Activated T-helper 2 cell treated with anti-CD3 and anti-CD28 coated beads, Interferon-gamma antibody, Interleukin-2, Interleukin-4, amounts not matched to agents 10 μg/mL and 5 μg/mL and 100 μg/mL, durations not matched to agents 14 hours and 24 hours and 36 hours (primary cell): ENCODE measurements around the gene NELL1. TPM values are rescaled to one million over a fixed set of nuclear protein-coding genes. Genes with fewer than 3 reads are reported as not detected.

ENCODE experiments used
- DNase-seq: peaks from one replicate; pipeline ENCODE4 v3.0.0; 2021; ENCODE audit warnings: low spot score
- H3K27ac Mint-ChIP-seq: one replicate; pipeline ENCODE4 v1.8.0; 2021; ENCODE audit warnings: mixed read lengths
- H3K27me3 Mint-ChIP-seq: one replicate; pipeline ENCODE4 v1.8.0; 2021; ENCODE audit warnings: low read depth, mixed read lengths
- H3K36me3 Mint-ChIP-seq: one replicate; pipeline ENCODE4 v1.8.0; 2021; ENCODE audit warnings: low read depth, mixed read lengths
- H3K4me1 Mint-ChIP-seq: one replicate; pipeline ENCODE4 v1.8.0; 2021; ENCODE audit warnings: low read depth, mixed read lengths
- H3K4me3 Mint-ChIP-seq: one replicate; pipeline ENCODE4 v1.8.0; 2021; ENCODE audit warnings: low read depth, mild to moderate bottlenecking, moderate library complexity, mixed read lengths
- H3K9me3 Mint-ChIP-seq: one replicate; pipeline ENCODE4 v1.8.0; 2021; ENCODE audit warnings: mixed read lengths
- intact Hi-C: fragments of 100-400 bp; cut with micrococcal nuclease; formaldehyde crosslinking; loops from one replicate; pipeline ENCODE4 v1.15.1; 2023
- total RNA-seq: library from RNA; stranded (reverse); gene quantifications from 2 replicates; pipeline ENCODE4 v1.2.3, GENCODE V29; 2022

NELL1 gene
- total RNA-seq, 1 donor from 2014 or later, result 0.07 TPM

DNA sequence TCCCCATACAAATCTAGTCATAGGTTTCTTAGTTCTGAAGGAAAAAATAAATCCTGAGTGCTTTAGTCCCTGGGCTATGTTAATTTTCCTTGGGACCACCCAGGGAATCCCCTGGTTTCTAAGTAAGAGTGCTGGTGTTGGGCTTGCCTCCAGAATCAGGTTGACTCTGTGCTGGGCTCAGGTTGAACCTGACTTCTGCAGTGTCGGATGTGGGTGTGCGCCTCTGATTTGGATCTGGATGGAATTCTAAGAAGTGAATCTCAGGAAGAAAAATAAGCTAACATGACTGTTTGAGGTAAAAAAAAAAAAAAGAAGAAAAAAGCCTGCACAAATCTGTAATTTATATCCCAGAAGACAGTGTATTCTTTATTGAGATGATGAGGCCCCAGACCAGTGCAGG, 29.0 kb upstream of the NELL1 start:
- no peaks in the 10 kb centered on the region for H3K36me3 Mint-ChIP-seq
- H3K4me3 Mint-ChIP-seq, result no peak overlapping the region
- intact Hi-C loops, result no loop called here
- no peaks in the 10 kb centered on the region for H3K4me1 Mint-ChIP-seq
- no peaks in the 10 kb centered on the region for H3K9me3 Mint-ChIP-seq
- H3K27me3 Mint-ChIP-seq, result no peaks in the 10 kb centered on the region
- no peak overlapping the region for H3K27ac Mint-ChIP-seq
- no peak for DNase-seq

- intact Hi-C loops, result no loop called here
- no peaks in the 10 kb centered on the region for H3K27me3 Mint-ChIP-seq
- no peaks in the 10 kb centered on the region for H3K36me3 Mint-ChIP-seq
- no peak for DNase-seq
- H3K9me3 Mint-ChIP-seq, result no peaks in the 10 kb centered on the region
- H3K4me3 Mint-ChIP-seq, result no peak overlapping the region
- no peaks in the 10 kb centered on the region for H3K4me1 Mint-ChIP-seq
- no peak overlapping the region for H3K27ac Mint-ChIP-seq
Observed at GRCh38 chr11:20644360-20644759, 25.0 kb upstream of the NELL1 start.

DNA sequence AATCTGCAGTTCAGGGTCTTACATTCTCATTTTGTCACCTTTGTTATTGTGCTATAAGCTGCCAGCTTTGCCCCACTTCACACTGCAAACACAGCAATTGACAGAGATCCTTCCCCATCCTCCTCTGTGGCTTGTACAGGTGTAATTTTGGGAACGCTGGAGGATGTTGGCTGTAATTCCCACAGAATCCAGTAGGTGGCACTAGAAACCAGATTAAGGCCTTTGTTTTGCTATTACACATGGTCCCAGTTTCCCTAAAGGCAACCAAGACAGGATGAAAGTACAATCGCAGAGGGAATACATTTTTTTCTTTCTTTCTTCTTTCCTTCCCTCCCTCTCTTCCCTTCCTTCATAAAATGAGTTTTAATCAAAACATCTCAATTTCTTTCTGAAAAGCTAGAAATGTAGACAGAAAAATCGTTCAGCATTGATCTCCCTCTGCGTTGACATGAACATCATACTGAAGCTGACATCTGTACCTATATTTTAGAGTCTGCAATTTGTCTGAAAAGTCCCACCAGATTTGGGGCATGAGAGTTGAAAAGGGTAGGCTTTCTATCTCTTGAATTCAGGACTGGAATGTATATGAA, 21.3 kb upstream of the NELL1 start:
- no peak overlapping the region for H3K27ac Mint-ChIP-seq
- no peak for DNase-seq
- H3K27me3 Mint-ChIP-seq, result no peaks in the 10 kb centered on the region
- H3K9me3 Mint-ChIP-seq, result no peaks in the 10 kb centered on the region
- intact Hi-C loops, result loop anchor here (5.0 kb wide), 1 partner anchor 1654 kb away; no protein-coding TSS in a partner anchor
- H3K4me1 Mint-ChIP-seq, result no peaks in the 10 kb centered on the region
- H3K36me3 Mint-ChIP-seq, result no peaks in the 10 kb centered on the region
- no peak overlapping the region for H3K4me3 Mint-ChIP-seq

- no peaks in the 10 kb centered on the region for H3K36me3 Mint-ChIP-seq
- DNase-seq, result no peak
Observed at GRCh38 chr11:20652150-20652806, 17.1 kb upstream of the NELL1 start.

DNA sequence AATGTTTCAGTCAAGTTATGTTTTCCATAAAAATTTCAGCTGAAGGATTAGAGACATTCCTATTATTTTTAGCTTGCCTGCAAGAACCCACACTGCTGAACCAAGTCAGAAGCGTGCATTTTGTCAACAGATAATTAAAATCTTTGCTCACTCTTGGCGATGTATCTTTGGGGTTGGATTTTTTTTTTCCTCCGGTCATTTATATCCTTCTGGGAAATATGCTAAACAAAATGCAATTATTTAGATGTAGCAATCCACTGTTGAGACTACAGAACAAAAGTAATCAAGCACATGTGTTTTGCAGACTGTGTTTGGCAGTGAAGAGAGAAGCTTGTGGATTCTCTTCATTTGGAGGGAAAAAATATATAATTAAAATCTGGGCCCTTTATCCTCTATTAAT, 15.3 kb upstream of the NELL1 start:
- Mint-ChIP-seq H3K4me1 (no peaks in the 10 kb centered on the region), H3K27me3 (no peaks in the 10 kb centered on the region), H3K36me3 (no peaks in the 10 kb centered on the region), H3K4me3 (no peak overlapping the region), H3K27ac (no peak overlapping the region), H3K9me3 (no peaks in the 10 kb centered on the region)
- no peak for DNase-seq
- intact Hi-C loops, result no loop called here

More at GRCh38 chr11:20652150-20652806, 17.1 kb upstream of the NELL1 start:
- Mint-ChIP-seq H3K9me3 (no peaks in the 10 kb centered on the region), H3K27me3 (no peaks in the 10 kb centered on the region), H3K4me3 (no peak overlapping the region), H3K27ac (no peak overlapping the region), H3K4me1 (no peaks in the 10 kb centered on the region)
- intact Hi-C loops, result no loop called here

DNA sequence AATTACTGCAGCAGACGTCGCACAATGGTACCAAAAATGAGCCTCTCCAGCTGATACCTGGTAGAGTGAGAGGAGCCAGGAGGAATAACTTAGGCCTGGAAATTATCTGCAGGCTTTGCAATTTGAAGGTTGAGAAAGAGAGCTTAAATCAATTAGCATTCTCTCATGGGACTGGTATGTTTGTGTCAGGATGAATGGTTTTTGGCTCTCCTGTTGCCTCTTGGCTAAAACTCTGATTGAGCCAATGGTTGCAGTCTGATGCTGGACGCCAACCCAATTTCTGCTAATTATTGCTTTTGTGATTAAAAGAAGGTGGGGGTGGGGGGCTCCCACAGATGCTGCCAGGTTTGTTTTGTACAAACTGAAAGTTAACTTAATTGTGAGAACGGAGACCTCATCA, 12.5 kb upstream of the NELL1 start:
- intact Hi-C loops, result no loop called here
- Mint-ChIP-seq H3K36me3 (no peaks in the 10 kb centered on the region), H3K27ac (no peak overlapping the region), H3K4me3 (no peak overlapping the region), H3K9me3 (no peaks in the 10 kb centered on the region), H3K27me3 (no peaks in the 10 kb centered on the region), H3K4me1 (no peaks in the 10 kb centered on the region)
- DNase-seq, result no peak

GRCh38 chr11:20658135-20658534, 11.3 kb upstream of the NELL1 start:
- H3K4me3 Mint-ChIP-seq, result no peak overlapping the region
- H3K4me1 Mint-ChIP-seq, result no peaks in the 10 kb centered on the region
- no peaks in the 10 kb centered on the region for H3K9me3 Mint-ChIP-seq
- no peak overlapping the region for H3K27ac Mint-ChIP-seq
- no peaks in the 10 kb centered on the region for H3K27me3 Mint-ChIP-seq
- intact Hi-C loops, result no loop called here
- no peak for DNase-seq
- no peaks in the 10 kb centered on the region for H3K36me3 Mint-ChIP-seq

GRCh38 chr11:20661445-20661844, 7.9 kb upstream of the NELL1 start:
- Mint-ChIP-seq H3K27me3 (peaks cover 8% of the 10 kb centered on the region), H3K4me1 (no peaks in the 10 kb centered on the region), H3K9me3 (no peaks in the 10 kb centered on the region), H3K27ac (no peak overlapping the region), H3K36me3 (no peaks in the 10 kb centered on the region), H3K4me3 (no peak overlapping the region)
- DNase-seq, result no peak
- intact Hi-C loops, result no loop called here

DNA sequence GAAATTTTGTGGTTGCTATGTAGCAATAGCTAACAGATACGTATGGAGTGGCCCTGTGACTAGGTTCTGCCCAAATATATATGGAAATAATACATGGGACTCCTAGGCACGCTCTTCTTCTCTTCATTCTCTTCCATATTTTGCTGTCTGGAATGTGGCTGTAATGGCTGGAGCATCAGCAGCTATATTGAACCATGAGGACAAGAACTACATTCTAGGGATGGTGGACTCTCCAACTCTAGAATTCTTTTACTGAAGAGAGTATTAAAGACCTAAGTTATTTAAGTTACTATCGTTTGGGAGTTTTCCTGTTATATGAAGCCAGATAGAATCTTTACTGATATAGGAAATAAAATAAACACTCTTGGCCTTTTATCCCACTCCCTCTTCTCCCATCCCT, 7.5 kb upstream of the NELL1 start:
- Mint-ChIP-seq H3K27me3 (peaks cover 12% of the 10 kb centered on the region), H3K27ac (no peak overlapping the region), H3K4me3 (no peak overlapping the region), H3K9me3 (no peaks in the 10 kb centered on the region), H3K36me3 (no peaks in the 10 kb centered on the region), H3K4me1 (no peaks in the 10 kb centered on the region)
- intact Hi-C loops, result no loop called here
- no peak for DNase-seq

GRCh38 chr11:20668131-20668809, 1.1 kb upstream of the NELL1 start:
- H3K27ac Mint-ChIP-seq, result no peak overlapping the region
- intact Hi-C loops, result loop anchor here (2.0 to 5.0 kb wide), 2 partner anchors 71 to 505 kb away; partner anchors contain the start of gene SLC6A5
- H3K4me1 Mint-ChIP-seq, result no peaks in the 10 kb centered on the region
- peaks cover 62% of the 10 kb centered on the region for H3K27me3 Mint-ChIP-seq
- H3K36me3 Mint-ChIP-seq, result no peaks in the 10 kb centered on the region
- H3K9me3 Mint-ChIP-seq, result no peaks in the 10 kb centered on the region
- DNase-seq, result no peak
- no peak overlapping the region for H3K4me3 Mint-ChIP-seq

DNA sequence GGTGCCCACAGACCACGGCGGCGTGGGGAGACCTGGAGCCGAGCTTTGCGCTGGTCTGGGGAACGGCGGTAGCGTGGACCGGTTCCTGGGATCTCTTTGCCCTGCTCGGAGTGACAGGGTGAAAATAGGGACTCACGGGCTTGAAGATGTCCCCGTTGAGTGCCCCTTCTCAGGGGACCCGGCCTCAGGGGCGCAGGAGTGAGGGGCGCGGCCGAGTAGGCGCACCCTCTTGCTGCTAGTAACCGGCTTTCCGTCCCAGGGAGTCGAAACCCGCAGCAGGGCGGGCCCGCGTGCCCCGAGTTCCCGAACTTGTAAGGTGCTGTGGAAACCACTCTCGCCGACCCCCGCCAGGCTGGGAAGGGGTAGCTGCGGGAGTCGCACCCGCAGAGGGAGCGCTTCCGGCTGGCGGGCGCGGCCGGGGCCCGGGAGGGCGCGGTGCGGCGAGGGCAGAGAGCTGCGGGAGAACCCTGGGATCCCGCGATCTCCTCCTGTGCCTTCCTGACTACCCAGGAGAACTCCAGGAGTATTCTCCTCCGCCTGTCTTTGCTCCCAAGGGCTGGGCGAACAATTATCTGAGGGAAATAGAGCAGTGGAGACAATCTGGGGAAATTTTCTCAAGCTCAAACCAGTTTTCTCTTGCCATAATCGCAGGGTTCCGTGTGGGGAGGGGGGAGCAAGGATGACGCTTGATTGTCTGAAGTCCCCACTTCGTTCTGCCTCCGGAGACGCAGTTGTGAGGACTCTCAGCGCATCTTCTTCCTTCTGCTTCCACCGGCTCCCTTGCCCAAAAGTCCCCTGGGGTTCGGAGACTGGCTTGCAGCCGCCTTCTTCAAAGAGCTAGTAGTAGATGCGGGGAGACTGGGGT, 666 bp downstream of the NELL1 start:
- no peak for DNase-seq
- no peaks in the 10 kb centered on the region for H3K36me3 Mint-ChIP-seq

GRCh38 chr11:20670932-20671403, 1.6 kb downstream of the NELL1 start:
- no peaks in the 10 kb centered on the region for H3K4me1 Mint-ChIP-seq
- H3K4me3 Mint-ChIP-seq, result no peak overlapping the region
- no peak for DNase-seq
- no peaks in the 10 kb centered on the region for H3K9me3 Mint-ChIP-seq
- intact Hi-C loops, result no loop called here
- no peaks in the 10 kb centered on the region for H3K36me3 Mint-ChIP-seq
- peaks cover 54% of the 10 kb centered on the region for H3K27me3 Mint-ChIP-seq
- no peak overlapping the region for H3K27ac Mint-ChIP-seq

More for the DNA sequence above, 666 bp downstream of the NELL1 start:
- Mint-ChIP-seq H3K4me1 (no peaks in the 10 kb centered on the region), H3K9me3 (no peaks in the 10 kb centered on the region), H3K27me3 (peaks cover 59% of the 10 kb centered on the region), H3K4me3 (no peak overlapping the region), H3K27ac (no peak overlapping the region)
- intact Hi-C loops, result loop anchor here (2.0 to 5.0 kb wide), 2 partner anchors 73 to 507 kb away; partner anchors contain the start of gene SLC6A5
